GM18520 (cell line): ENCODE measurements around the gene ATP11A.

Experiments
- ATAC-seq: cut with Tn5 transposase; IDR thresholded peaks from one replicate; pipeline ENCODE4 v1.9.1; 2021; ENCODE audit not compliant: unreplicated experiment

Gene ATP11A

DNA sequence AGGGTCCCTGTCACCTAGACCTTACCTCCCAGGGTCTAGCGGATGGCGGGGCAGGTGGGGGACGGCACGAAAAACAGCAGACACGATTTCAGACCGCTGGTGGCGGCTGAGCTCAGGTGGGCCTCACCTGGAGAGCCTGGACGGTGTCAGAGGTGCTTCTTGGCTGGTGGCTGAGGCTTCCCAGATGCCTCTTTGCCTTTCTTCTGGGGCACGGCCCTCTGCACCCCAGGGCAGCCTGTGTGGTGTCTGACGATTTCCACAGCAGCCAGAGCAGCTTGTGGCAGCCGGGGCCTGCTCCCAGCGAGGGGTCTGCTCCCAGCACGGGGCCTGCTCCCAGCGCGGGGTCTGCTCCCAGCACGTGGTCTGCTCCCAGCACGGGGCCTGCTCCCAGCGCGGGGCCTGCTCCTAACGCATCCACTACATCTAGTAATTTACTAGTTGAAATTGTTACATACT lies 66.7 kb downstream of the ATP11A start:
- ATAC-seq = no peak

DNA sequence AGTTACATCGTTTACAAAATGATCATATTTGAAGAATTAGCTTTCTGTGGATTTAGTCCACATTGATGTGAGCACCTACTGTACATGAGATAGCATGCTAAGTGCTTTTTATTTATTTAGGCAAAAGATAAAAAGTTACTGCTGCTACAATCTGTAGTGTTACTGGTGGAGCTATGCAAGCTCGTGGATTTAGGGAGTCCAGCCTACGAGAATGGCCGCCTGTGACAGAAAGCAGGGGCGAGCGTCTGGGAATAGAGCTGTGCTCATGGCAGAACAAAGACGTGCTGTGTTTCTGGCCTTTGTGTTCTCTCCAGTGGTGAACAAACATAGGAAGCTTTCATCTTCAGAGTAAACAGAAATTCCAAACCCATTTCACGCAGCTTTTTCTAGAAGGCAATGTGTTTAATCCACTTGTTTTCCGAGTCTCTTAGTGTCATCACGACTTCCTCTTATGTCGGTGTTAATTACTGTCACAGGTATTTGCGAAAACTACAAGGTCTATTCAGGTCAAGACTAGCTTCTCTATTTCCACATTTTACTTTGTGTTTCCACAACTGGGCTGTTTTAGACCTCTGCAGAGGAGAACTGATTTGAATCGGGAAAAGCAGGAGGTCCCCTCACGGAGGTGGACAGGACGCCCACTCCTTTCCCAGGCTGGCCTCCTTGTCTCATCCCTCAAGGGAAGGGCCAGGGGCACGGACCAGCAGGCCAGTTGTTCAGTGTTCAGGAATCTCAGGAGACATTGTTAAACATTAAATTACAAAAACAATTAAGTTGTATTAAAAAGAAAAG lies 67.3 kb downstream of the ATP11A start:
- ATAC-seq = no peak

DNA sequence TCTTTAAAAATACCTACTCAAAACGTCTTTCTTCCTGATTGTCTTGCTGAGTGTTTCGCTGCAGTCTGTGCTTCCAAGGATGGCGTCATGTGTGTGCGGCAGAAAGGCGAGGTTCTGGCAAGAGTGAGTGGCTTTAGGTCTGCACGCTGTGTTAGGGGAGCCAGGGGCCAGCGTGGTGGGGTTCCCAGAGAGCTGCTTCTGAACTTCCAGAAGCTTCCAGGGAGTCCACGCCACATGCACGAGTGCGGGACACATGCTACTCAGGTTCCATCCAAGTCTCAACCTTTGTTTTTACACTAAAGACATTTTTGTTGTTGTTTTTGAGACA lies 67.9 kb downstream of the ATP11A start:
- ATAC-seq = no peak

DNA sequence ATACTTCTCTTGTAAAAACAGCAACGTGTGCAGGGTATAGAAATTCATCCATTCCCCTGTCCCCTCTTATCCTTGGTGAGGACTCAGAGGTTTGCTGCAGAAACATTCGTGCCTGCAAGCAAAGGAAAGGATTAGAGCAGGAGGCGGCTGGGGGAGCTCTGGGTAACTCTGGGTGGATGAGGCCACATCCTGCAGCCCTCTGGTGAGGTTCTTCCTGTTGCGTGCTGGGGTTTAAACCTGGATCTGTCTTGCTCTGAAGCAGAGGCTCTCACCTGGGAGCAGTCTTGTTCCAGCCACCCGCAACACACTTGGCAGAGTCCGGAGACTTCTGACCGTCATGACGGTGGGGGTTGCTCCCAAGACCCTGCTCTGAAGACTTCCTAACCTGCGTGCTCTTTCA lies 69.2 kb downstream of the ATP11A start:
- ATAC-seq = no peak

DNA sequence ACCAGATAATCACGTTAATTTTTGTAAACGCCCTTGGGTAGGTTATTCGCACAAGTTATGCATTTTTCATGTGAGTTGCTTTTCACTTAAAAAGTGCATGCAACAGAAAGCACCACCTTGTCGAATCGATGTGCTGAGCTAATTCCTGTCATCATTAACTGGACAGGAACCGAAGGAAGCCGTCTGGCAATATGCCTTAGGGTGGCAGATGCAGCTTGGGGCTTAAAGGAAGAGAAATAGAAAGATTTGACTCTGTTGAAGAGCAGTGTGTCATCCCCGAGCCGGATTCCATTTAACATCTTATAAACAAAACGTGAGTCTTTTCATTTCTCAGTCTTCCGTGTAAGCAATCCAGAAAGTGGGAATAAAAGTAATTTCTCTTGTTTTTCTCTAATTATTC lies 70.0 kb downstream of the ATP11A start:
- no peak for ATAC-seq

DNA sequence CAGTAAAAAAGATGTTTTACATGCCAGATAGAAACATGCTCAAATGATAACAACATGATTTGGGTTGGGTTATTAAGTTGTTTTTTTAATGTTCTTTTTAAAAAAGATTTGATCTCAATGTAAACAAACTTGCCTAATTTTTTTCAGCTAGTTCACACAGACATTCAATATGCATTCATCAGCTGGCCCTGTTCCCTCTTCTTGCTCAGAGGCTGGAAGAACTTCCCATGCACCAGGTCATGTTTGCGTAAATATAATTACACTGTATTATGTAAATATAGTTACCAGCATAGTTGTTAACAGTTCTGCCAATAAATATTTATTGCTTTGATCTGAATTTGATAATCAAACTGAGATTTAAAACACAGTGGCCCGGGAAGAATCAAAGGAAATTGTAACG lies 70.6 kb downstream of the ATP11A start:
- ATAC-seq = no peak

DNA sequence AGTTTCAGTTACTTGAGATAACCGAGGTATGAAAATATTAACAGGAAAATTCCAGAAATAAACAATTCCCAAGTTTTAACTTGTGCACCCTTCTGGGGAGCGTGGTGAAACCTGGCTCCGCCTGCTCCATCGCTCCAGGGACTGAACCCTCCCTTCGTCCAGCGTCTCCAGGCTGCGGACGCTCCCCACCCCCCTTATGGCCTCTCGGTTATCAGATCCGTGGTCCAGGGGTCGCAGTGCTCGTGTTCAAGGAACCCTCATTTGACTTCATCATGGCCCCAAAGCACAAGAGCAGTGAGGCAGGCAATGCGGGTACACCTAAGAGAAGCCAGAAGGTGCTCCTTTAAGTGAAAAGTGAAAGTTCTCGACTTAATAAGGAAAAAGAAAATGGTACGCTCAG lies 71.1 kb downstream of the ATP11A start:
- ATAC-seq = no peak

DNA sequence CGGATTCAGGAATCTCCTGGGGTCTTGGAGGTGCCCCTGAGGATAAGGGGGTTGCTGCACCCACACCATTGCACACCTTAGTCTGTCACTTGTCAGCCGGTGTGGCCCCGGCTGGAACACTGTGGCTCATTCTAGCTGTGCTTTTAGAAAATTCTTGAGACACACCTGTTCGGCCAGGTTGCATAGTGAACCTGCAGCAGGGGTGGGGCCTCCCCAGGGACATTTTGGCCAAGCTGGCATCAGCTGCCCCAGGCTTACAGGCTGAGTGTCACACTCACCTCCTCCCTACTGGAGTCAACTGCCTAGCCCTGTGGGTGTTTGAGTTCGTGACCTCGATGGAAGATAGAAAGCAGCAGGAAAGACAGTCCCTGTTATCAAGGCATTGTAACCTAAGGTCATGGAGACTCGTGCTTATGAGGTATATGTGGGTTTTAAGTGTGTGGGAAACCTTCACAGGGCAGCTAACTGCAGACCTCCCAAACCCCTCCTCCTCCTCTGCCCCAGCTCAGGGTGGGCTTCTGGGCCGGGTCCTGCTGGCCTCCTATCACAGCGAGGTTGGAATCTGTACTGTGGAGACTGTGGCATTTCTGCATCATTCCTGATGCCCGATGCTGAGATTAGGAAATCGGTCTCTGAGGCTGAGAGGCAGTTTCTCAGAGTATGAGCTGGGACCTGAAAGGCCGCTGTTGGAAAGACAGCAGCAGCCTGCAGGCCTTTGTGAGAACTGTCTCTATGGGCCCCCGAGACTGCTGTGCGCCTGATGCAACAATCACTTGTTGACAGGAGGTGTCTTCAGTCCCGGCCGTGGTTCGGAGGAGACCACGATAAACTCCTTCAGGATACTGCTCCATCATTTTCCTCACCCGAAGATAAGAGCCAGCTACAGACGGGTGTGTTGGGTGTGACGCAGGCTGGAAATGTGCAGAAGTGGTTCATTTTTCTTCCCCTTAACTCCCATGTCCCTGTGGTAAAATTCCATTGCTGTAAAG lies 72.2 kb downstream of the ATP11A start:
- no peak for ATAC-seq

DNA sequence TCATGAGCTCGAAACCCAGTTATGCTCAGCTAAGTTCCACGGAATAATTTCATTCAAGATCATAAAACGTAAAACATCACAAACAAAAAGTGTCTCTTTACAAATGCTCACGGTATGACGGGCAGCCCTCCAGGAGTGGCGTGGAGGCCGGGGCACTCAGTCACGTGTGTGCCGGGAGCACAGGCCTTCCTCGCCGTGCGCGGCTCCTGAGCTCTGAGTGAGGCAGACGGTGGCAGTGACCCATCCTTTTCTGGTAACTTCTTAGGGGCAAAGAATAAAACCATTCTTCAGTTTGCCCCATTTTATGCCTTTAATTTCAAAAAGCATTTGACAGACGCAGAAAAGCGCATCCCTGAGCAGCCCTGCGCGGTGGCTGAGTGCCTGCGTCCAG lies 72.8 kb downstream of the ATP11A start:
- ATAC-seq = no peak

DNA sequence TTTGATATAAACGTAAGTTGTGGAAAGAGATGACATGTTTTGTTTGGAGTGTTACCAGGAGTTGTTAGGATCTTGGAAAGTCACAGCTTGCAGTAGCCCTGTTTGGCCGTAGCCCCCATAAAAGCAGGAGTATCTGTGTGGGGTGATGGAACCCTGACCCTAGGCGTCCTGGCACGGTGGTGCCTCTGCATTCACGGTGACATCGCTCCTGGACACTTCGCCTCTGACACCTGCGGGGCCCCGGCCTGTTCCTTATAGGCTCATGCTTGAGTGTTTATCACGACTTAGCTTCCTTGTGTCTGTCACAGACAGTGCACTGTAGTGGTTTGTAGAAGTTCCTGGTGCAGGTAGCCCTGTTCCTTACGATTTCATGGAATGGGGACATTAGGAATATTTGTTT lies 74.2 kb downstream of the ATP11A start:
- ATAC-seq = no peak

DNA sequence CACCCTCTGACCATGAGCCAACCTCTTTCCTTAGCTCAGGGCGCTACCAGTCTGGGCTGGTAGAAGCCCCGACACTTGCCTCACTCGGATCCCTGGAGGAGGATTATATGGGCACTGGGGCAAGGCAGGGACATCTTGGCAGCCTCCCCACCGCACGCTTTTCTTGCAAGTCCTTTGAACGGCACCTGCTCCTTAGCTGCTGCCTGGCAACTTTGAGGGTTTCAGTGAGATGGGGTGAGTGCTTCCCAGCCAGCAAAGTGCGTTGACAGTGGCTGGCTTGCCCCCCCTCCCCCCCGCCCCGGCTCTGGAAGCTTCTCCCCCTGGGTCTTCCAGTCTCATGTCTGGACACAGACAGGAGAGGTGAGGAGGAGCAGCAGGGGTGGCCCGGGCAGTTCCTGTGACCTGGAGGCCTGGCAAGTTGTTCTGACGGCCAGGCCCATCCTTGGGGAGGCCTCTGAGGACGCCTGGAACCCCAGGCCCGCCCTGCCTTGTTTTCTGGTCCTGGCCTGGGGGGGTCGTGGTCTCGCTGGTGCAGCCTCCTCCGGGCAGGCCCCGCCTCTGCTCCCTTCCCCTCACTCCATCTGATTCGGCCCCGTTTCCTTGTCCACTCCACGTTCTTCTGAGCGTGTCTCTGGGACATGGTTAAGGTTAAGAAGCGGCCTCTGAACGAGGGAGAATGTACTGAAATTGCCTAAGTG lies 75.2 kb downstream of the ATP11A start:
- no peak for ATAC-seq

DNA sequence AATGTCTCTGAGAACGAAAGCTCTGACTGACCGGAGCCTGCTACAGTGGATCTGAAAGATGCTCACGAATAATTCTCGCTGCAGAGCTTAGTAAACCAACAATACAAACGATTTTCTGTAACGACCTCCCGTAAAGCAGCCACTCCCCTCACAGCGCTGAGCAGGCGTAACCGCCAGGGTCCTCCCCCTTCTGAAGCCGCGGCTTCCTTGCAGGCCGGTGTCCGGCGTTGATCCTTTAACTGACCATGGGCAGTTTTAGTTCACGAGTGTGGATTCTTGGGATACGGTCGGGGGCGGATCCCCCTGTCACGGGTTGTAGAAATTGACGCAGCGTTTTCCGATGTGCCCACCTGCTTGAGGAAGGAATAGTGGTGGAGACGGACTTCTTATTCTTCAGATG lies 75.9 kb downstream of the ATP11A start:
- no peak for ATAC-seq

DNA sequence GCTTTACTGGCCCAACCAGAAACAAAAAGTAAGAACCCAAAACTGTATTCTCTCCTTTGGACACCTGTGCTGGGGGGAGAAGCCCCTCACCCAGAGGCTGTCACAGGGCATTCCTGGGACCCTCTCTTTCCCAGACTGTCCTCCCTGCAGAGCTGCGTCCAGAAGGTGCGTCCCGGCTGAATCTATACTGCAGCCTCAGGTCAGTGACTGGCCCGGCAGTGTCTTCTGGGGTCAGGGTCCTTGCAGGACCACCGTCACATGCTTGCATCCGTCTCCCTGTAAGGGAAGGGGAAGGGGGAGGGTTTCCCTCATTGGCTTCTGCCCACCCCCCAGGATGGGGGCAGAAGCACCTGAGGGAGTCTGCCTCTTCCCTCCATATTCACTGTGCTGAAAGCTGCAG lies 76.5 kb downstream of the ATP11A start:
- no peak for ATAC-seq

DNA sequence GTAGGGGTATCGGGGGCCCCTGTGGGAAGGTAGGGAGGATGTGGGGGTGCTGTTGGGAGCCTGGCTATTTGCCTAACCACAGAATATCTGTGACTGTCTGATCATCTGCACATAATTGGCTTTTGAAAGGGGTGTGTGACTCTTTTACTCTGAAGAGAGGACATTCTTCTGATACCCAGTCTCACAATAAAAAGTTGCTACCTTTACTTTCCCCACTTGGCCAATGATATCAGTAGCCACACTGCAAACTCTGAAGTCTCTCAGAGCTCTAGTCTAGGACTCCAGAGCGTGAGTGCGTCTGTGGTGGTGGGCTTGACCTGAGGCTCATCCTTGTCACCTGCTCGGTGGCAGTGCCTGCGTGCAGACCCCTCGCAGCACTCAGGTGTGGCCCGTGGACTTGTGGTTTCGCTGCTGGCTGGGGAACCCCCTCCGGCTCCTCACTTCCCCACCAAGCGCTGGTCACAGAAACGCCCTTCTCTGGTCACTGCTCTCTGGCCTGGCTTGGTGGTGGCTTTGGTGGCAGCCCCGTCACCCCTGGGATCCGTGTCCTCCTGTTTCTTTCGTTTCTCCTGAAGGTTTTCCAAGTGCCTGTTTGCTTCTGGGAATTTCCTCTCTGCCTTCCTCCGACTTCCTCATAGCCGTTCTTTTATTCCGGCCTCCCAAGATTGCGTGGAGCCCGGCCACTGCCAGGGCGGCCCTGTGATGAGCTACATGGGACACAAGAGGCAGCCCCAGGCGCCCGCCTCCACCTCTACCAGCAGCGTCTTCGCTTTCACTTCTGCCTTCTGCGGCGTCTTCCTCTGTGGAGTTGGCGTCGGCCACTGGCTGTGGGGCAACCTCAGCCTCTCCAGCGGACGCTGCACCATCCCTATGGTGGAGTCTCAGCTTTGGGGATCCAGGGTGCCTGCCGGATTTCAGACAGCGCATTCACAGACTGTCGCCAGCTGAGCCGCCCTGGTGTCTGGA lies 78.0 kb downstream of the ATP11A start:
- ATAC-seq = peak; percentile 42

DNA sequence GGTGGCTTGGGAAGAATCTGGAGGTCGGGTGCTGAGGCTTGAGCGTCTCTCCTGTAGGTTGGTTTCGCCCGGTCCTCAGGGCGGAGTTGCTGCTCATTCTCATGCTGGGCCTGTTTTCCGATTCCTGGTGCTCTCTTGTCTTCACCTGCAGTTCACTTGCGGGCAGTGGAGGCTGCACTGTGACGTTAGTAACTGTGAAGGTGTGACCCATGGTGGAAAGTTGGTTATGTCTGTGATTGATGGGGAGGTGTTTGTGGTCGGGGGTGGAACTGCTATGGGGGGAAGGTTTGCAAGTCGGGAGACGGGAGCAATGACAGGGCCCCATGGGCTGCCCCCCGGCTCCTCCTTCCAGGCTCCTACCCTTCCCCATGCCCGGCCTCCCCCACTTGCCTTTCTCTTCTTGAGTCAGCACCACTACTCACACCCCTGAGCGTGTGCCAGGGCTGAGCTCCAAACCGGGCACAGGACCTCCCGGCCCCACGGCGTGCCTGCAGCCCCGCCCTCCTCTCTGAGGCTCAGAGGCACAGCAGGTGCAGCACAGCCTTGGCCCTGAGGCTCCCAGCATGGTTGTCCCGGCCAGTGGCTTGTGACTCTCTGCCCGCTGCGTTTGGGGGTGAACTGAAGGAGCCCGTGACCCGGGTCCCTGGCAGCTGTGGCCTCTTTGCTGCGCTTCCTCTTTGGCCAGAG lies 79.1 kb downstream of the ATP11A start:
- ATAC-seq = peak; percentile 45

DNA sequence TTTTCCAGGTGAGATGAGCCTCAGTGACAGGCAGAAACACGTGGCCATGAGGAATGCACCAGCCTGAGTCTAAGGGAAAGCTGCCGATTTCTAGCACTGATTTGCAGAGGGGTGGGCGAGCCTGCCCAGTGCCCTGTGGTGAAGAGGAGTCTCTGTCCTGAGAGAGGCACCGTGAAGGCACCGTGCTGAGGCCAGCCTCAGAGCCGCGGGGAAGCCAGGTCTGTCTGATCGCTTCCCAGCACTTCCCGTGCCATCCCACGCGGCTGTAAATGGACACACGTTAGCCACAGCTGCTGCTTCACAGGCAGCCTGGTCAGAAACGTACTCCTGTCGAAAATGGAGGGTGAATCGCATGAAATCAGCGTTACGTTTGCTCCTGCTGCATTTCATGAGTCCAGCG lies 79.8 kb downstream of the ATP11A start:
- ATAC-seq = no peak

DNA sequence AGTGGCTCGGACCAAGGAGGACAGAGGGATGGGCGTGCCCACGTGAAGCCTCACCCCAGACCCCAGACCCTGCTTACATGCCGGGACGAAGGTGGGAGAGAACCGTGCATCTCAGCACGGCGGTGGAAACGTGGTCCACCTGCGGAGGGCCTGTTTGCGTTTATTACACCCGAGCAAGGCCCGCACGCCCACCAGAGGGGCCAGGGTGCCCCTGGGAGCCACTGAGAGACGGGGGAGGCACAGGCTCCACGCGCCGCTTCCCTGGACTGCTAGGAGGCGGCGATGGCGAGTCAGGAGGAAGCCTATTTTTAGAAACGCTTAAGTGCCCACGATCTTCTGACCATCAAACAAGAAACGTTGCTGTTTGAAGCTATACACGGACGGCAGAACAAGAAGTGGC lies 80.7 kb downstream of the ATP11A start:
- no peak for ATAC-seq

DNA sequence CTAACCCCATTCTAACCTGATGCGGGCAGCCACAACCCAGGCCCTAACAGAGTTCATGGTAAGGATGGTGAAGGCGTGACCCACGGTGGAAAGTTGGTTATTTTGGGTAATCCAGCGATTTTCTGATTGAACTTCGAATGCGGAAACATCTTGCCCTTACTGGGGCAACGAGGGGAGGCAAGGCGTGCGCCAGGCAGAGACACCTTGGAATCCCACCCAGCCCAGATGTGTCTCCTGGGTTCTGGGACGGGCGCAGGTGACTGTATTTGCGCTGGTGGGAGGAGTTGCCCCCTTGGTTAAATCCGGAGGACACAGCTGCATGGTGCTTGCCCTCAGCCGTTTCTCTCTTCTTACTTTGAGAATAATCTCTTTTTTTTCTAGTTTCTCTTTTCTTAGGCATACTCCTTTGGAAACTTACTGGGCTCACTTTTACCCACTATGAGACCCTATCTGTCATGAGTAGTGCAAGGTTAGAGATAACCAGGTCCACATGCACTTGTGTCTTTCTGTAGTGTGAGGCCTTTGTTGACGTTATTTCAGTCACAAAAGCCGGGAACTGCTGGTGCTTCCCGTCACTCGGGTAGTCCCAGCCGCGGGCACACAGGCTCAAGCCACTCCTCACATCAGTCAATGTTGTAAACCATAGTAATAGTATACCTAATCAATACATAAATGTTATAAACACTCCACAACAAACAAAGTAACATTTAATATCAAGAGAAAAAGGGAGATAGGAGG lies 81.5 kb downstream of the ATP11A start:
- no peak for ATAC-seq

DNA sequence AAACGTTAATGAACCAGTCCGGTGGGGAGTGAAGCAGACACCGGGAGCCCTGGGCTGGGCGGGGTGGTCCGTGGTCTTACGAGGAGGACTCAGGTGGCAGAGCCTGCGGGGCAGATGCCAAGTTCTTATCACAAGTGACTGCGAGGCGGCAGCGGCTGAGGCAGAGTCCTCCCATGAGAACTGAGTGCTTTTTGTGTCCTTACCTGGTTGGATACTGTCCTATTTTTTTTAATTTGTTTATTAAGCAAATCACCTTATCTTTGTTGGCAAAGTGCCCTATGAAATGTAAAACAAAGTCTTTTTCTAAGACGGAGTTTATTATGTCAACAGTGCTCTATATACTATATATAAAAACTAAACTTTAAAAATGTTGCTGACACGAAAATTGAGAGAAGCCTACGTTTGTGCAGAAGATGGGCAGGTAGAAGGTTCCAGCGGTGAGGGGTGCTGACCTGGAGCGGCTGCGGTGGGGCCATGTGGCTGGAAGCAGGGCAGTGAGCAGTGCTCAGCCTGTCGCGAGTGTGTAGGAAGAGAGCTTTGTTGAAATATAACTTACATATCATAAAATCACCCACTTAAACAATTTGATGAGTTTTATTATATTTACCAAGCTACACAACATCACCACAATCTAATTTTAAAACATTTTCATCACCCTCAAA lies 82.2 kb downstream of the ATP11A start:
- no peak for ATAC-seq
